PFSK-1 (cell line): Measurements from ENCODE around the gene DGKB.

Experiments
- FOXP2 ChIP-seq: optimal IDR thresholded peaks from 2 replicates; pipeline ENCODE3; 2011; ENCODE audit warnings: borderline replicate concordance, control low read depth, inconsistent platforms; ENCODE audit not compliant: insufficient read depth; ENCODE audit errors: extremely low read length, extremely low read depth
- POLR2AphosphoS5 ChIP-seq: IDR thresholded peaks from 2 replicates; pipeline ENCODE4 v1.6.1; 2012; ENCODE audit warnings: low read depth, mild to moderate bottlenecking, control low read depth, low read length, moderate library complexity
- REST ChIP-seq, 2 experiments: IDR thresholded peaks; 2 replicates each; pipeline versions ENCODE4 v1.6.1 to v1.8.0; 2011 to 2012; ENCODE audit warnings: low read depth in 2 of 2, low read length in 2 of 2, control low read depth in 1 of 2, inconsistent platforms in 1 of 2, mild to moderate bottlenecking in 1 of 2, moderate library complexity in 1 of 2; ENCODE audit not compliant: insufficient read depth in 1 of 2
- SIN3A ChIP-seq: IDR thresholded peaks from 2 replicates; pipeline ENCODE4 v1.6.1; 2012; ENCODE audit warnings: mild to moderate bottlenecking, low read length, moderate library complexity, borderline replicate concordance; ENCODE audit not compliant: insufficient read depth
- TAF1 ChIP-seq: IDR thresholded peaks from 2 replicates; pipeline ENCODE4 v1.6.1; 2012; ENCODE audit warnings: low read length, control low read depth, borderline replicate concordance; ENCODE audit not compliant: insufficient read depth

- TF ChIP-seq POLR2AphosphoS5 (no peak), TAF1 (no peak), SIN3A (no peak), REST (IDR thresholded peaks at IDR 0.05; ENCODE audit: insufficient read depth in 1 of 2, low read depth in 2 of 2, low read length in 2 of 2) (no peak), FOXP2 (no peak)
Observed at GRCh38 chr7:14626076-14626475, 276.5 kb downstream of the DGKB start.
